LHCN-M2 (cell line): ENCODE measurements around the gene TTN. TPM values are rescaled to one million over a fixed set of nuclear protein-coding genes. Genes with fewer than 3 reads are reported as not detected.

Source experiments
- DNase-seq: peaks from one replicate; pipeline ENCODE4 v3.0.0-alpha.2; 2012; ENCODE audit warnings: low read depth
- total RNA-seq: library from RNA; depleted of rRNA; stranded (reverse); fragments of >200 nt; gene quantifications from 2 replicates; pipeline ENCODE4 v1.2.3, GENCODE V29; 2014

TTN gene
- total RNA-seq, 1 experiment from 2014 or later = 5.5 TPM

DNA sequence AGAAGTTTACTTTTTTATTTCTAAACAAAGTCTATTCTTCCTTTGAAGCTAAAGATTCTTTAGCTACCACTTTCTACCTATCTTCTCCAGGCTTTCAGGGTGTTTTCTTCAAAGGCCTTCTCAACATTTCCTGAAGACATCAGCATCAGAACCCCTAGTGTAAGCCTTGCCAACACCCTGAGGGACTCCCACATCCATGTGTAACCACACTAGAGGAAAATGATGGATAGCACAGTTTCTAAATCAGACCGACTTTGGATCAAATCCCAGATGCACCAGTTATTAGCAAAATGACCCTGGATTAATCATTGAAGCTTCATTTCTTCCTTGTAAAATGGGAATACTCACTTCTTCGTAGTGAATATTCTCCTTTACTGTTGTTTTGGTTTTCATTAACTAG is 4.7 kb upstream of the TTN start:
- DNase-seq = no peak

GRCh38 chr2:178811045-178811444 is 3.8 kb upstream of the TTN start:
- DNase-seq = no peak

GRCh38 chr2:178810422-178810821 is 3.2 kb upstream of the TTN start:
- DNase-seq = no peak

DNA sequence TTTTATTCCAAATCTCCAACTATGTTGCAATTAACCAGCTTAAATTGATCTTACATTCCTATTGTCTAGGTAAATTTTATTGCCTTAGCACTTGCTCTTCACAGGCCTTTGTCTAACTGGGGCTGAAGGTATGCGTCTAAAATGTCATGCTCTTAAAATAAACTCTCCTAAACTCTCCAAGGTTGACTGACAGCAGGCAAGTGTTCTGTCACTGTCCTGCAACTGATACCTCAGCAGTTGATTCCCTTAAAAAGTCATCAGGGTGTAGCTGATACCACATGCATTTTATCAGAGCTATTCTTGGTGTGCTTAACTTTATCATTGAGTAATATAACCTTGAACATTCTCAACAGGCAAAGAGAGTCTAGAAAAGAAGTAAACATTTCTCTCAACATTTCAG is 680 bp downstream of the TTN start:
- DNase-seq = peak; percentile 67

DNA sequence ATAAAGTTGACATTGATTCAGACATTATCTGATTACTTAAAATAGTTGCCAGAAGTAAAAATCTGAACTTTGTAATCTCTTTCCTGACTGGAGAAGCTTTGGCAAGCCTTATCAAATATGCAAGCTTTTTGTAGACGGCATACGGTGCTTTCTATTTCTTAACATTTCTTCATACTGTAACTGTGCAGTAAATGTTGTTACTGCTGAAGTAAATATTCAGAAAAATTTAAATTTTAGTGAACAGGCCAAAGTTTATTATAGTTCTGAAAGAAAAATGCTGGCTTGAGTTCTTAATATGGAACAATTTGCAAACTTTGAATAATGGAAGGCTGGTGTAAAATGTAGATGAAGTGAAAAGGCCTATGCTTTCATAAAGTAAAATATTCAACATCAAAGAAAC is 1.8 kb downstream of the TTN start:
- DNase-seq = no peak

- DNase-seq = peak; percentile 37
Observed at GRCh38 chr2:178804791-178805190, 2.4 kb downstream of the TTN start.

GRCh38 chr2:178800510-178800909 is 6.7 kb downstream of the TTN start:
- no peak for DNase-seq

DNA sequence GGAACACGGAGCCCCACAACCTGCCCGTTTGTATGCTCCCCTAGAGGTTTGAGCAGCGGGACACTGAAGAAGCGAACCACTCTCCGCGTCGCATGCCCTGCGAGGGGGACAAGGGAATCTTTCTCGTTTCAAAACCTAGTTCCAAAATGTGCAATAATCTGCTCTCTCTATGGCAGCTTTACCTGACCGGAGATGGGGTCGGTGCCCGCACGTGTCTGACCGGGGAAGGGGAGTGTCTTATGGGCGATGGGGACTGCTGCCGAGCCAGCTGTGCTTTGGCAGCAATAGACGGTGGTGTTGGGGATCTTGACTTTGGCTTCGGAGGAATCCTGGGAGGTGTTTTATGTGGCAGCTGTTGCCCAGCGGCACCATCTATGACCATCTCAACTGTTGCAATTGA is 7.9 kb downstream of the TTN start:
- DNase-seq = no peak

GRCh38 chr2:178796079-178796677 is 11.0 kb downstream of the TTN start:
- peak; percentile 57 for DNase-seq

- DNase-seq = no peak
Observed at GRCh38 chr2:178787934-178788333, 19.3 kb downstream of the TTN start.

- no peak for DNase-seq
Observed at GRCh38 chr2:178787155-178787554, 20.1 kb downstream of the TTN start.

DNA sequence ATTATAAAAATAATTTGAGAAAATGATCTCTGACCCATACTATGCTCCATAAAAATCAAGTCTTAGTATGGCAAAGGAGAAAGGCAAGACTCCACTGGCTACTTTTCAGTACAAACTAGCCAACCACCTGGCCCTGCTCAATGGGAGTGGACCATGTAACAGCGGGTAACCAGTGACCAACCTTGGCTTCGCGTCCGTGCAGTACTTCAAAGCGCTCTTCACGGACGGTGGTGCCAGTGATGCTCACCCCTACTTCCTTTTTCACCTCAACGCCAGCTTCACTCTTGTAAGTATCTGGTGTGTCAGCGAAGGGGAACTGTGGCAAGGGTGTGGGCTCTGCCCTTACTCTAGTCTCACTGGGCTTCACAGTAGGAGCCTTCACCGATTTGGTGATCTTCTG is 23.3 kb downstream of the TTN start:
- DNase-seq = no peak

DNA sequence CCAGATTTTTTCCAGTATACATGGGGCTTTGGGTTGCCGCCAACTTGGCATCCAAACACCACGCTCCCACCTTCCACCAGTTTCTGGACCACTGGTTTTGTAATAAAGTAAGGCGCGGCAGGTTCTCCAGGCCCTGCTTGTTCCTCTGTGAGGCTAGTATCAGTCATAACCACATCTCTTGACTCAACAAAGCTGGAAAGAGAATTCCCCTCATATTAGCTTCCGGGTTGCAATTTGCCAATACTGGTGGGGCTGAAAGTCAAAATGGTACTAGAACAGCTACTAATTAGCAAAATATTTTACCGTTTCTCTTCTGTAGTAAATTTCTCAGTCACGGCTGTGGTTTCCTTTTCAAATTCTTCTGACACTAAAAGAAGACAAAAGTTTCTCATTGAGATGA is 25.0 kb downstream of the TTN start:
- peak; percentile 15 for DNase-seq

DNA sequence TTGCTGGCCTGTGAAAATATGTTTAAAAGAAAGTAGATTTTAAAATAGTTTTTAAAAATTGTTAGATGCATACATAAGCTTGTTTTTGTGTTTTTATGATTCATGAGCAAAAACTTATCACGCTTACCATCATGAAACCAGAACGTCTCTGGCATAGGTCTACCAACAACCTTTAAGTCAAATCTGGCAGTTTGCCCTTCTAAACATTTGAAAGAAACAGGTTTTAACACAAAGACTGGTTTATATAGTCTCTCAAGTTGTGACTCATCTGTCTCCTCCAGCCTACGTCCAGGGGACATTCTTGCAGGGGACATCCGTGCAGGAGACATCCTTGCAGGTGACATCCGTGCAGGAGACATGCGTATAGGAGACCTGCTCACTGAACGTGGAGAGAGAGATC is 29.6 kb downstream of the TTN start:
- no peak for DNase-seq

DNA sequence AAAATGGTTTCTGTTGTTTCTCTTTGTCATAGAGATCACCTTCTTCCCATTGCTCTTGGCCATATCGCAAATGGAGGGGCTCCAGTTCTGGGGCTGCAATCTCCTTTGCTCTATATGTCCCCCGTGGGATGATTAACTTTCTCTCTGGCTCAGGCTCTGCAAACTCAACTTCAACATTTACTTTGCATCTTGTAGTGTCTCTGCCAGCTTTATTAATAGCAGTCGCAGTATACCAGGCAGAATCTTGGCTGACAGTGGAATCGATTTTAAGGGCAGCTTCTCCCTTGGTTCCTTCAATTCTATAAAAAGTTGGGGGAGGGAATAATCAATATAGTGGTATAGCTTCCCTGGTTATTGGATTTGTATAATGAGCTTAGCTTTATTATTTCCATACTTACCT is 30.5 kb downstream of the TTN start:
- DNase-seq = no peak

GRCh38 chr2:178775975-178776374 is 31.2 kb downstream of the TTN start:
- no peak for DNase-seq

- DNase-seq = no peak
Observed at GRCh38 chr2:178770518-178770917, 36.7 kb downstream of the TTN start.

DNA sequence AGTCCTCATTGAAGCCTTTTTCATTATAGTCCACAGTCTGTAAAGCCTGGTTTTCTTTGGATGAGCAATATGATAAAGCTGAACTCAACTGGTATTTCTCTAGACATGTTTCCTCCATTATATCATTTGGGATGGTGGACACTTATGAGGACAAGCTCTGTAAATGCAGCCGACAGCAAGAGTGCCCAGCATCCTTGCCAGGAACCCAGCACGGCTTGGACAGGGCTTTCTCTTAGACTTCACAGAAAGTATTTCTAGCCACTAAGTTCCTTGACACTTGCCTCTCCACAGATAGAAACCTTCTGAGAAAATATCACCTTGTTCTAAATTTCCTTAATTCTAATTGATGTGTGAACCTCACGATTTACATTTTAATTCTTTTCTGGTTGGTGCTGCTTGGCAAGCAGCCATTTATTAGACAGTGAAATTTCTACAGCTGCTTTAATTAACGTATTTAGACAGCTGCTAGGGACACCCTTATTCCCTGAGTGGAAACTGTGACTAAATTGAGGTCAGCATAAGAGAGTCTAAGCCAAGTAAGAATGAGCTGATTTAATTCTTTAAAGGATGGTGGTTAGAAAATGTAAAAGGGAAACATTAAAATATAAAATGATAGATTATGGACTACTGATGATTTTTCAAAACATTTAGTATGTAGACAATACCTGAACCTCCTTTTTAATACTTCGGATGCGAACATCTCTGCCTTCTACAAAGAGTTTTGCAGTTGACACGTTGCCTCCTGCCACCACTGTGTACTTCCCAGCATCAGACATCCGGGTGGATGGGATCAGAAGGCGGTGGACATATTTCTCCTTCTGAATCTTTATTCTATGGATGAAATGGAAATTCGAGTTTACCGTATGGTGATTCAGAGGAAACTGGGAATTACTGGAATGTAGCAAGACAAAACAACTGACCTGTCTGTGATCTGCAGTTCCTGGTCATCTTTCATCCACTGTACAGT is 39.8 kb downstream of the TTN start:
- DNase-seq = peak; percentile 85

DNA sequence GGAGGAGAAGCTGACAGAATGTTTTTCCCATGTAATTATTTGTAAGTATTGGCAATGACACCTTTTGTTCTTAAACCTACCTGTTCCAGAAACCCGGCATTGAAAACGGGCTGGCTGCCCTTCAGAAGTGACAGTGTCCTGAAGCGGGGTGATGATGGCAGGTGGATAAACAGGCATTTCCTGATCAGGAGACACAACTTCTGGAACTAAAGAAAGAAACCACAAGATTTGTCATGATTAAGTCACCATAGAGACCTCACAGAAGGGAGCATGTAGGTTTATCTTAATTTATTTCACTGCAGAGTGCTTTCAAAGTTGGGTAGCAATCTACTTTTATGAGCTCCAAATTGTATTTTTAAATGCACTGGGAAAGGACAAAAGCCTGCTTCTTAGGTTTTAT is 43.1 kb downstream of the TTN start:
- DNase-seq = peak; percentile 77

DNA sequence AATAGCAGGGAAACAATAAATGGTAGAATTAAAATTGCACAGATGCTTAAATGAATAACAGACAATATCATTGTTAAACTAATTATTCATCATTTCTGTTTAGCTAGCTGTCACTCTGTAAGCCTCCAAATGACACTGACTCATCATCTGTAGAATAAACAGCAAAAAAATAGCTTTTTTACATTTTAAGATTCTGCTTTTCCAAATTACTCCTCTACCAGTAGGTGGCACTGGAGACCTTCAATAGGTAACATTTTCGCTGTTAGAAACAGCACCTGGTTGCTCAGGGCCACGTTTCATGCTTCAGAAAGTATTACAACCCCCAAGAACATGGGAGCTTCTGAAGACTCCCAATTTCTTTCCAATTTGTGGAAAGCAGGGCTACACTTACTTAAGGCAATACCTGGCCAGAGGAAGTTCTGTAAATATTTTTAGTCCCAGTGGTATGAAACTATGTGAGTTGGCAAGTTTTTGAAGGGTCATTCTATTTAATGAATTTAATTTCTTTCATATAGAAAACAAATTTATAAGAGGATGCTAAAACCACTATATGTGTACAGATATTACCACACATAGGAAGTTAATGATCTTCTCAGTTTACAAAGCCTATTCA is 45.4 kb downstream of the TTN start:
- peak; percentile 75 for DNase-seq

- peak; percentile 88 for DNase-seq
Observed at GRCh38 chr2:178756843-178757242, 50.4 kb downstream of the TTN start.

DNA sequence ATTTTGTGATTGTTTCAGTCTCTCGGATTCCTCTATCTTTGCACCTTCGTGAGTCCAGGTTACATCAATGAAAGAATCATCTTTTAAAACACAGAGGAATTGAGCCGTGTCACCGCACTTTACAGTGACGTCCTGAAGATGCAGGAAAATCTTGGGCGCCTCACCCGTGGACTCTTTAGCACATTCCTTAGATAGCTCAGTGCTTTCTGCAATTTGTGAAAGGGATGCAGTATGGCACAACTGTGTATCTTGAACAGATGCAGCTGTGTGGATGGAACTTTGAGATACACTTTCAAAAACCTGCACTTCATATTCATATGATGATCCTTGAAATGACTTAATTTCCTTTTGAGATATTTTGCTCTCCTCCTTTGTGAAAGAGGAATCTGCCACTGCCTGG is 50.9 kb downstream of the TTN start:
- DNase-seq = peak; percentile 29

- DNase-seq = peak; percentile 14
Observed at GRCh38 chr2:178747767-178748166, 59.5 kb downstream of the TTN start.
